Measurements from ENCODE around the gene GNL3. TPM values are rescaled to one million over a fixed set of nuclear protein-coding genes. Genes with fewer than 3 reads are reported as not detected.

Gene GNL3
- total and polyA plus RNA-seq, 2 of the 8 experiments (the other 6 are each of a cell fraction or from before 2014, with no cell fraction given) = 45.5 to 184 TPM

DNA sequence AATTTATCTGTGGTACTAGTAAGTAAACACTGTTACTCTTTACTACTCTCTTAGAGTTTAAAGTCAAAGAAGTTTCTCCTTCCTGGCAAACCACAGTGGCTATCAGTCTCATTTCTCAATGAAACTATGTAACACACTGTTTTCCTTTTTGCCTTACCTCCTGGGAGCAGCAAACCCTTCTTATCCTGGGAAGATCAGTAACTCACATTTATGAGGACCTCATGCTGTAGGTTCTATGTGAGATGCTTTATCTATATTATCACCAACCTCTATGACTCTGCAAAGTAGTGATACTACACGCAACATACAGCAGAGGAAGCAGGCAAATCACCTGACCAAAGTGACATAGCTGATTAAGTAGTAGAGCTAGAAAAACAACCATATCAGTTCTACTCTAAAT lies 35.4 kb upstream of the GNL3 start (continued):
- TF ChIP-seq, protein P1, sequence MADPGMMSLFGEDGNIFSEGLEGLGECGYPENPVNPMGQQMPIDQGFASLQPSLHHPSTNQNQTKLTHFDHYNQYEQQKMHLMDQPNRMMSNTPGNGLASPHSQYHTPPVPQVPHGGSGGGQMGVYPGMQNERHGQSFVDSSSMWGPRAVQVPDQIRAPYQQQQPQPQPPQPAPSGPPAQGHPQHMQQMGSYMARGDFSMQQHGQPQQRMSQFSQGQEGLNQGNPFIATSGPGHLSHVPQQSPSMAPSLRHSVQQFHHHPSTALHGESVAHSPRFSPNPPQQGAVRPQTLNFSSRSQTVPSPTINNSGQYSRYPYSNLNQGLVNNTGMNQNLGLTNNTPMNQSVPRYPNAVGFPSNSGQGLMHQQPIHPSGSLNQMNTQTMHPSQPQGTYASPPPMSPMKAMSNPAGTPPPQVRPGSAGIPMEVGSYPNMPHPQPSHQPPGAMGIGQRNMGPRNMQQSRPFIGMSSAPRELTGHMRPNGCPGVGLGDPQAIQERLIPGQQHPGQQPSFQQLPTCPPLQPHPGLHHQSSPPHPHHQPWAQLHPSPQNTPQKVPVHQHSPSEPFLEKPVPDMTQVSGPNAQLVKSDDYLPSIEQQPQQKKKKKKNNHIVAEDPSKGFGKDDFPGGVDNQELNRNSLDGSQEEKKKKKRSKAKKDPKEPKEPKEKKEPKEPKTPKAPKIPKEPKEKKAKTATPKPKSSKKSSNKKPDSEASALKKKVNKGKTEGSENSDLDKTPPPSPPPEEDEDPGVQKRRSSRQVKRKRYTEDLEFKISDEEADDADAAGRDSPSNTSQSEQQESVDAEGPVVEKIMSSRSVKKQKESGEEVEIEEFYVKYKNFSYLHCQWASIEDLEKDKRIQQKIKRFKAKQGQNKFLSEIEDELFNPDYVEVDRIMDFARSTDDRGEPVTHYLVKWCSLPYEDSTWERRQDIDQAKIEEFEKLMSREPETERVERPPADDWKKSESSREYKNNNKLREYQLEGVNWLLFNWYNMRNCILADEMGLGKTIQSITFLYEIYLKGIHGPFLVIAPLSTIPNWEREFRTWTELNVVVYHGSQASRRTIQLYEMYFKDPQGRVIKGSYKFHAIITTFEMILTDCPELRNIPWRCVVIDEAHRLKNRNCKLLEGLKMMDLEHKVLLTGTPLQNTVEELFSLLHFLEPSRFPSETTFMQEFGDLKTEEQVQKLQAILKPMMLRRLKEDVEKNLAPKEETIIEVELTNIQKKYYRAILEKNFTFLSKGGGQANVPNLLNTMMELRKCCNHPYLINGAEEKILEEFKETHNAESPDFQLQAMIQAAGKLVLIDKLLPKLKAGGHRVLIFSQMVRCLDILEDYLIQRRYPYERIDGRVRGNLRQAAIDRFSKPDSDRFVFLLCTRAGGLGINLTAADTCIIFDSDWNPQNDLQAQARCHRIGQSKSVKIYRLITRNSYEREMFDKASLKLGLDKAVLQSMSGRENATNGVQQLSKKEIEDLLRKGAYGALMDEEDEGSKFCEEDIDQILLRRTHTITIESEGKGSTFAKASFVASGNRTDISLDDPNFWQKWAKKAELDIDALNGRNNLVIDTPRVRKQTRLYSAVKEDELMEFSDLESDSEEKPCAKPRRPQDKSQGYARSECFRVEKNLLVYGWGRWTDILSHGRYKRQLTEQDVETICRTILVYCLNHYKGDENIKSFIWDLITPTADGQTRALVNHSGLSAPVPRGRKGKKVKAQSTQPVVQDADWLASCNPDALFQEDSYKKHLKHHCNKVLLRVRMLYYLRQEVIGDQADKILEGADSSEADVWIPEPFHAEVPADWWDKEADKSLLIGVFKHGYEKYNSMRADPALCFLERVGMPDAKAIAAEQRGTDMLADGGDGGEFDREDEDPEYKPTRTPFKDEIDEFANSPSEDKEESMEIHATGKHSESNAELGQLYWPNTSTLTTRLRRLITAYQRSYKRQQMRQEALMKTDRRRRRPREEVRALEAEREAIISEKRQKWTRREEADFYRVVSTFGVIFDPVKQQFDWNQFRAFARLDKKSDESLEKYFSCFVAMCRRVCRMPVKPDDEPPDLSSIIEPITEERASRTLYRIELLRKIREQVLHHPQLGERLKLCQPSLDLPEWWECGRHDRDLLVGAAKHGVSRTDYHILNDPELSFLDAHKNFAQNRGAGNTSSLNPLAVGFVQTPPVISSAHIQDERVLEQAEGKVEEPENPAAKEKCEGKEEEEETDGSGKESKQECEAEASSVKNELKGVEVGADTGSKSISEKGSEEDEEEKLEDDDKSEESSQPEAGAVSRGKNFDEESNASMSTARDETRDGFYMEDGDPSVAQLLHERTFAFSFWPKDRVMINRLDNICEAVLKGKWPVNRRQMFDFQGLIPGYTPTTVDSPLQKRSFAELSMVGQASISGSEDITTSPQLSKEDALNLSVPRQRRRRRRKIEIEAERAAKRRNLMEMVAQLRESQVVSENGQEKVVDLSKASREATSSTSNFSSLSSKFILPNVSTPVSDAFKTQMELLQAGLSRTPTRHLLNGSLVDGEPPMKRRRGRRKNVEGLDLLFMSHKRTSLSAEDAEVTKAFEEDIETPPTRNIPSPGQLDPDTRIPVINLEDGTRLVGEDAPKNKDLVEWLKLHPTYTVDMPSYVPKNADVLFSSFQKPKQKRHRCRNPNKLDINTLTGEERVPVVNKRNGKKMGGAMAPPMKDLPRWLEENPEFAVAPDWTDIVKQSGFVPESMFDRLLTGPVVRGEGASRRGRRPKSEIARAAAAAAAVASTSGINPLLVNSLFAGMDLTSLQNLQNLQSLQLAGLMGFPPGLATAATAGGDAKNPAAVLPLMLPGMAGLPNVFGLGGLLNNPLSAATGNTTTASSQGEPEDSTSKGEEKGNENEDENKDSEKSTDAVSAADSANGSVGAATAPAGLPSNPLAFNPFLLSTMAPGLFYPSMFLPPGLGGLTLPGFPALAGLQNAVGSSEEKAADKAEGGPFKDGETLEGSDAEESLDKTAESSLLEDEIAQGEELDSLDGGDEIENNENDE (IDR thresholded peaks at IDR 0.05; ENCODE audit: insufficient replicate concordance, low read length) = no peak
- TF ChIP-seq SAP30 (IDR thresholded peaks at IDR 0.05; ENCODE audit: insufficient read depth, insufficient replicate concordance, low read length) = no peak
- no peak for TF ChIP-seq CHD2 (IDR thresholded peaks at IDR 0.05; ENCODE audit: low read length)
- no peak for TF ChIP-seq KDM4A (IDR thresholded peaks at IDR 0.05; ENCODE audit: low read depth, low read length, severe bottlenecking)
- no peak for TF ChIP-seq CHD1 (IDR thresholded peaks at IDR 0.05; ENCODE audit: low read depth, low read length)
- no peak for TF ChIP-seq CTBP2 (IDR thresholded peaks at IDR 0.05; ENCODE audit: borderline replicate concordance, insufficient read depth, insufficient read length, low read length)

Measured in H1 (cell line).